Esophagus squamous epithelium (tissue), 5 donors: ENCODE measurements around the gene CSNK1G1. TPM values are rescaled to one million over a fixed set of nuclear protein-coding genes. Genes with fewer than 3 reads are reported as not detected.
"Not testable (repeated sequence)": the region's sequence is repeated elsewhere in the genome, so short reads cannot be mapped to it uniquely, and the experiment has no call there.

Experiments
- DNase-seq: peaks from one replicate; lab custom pipeline; 2025; lab: John Stamatoyannopoulos, UW
- H3K27ac ChIP-seq, 4 donors: fragments of 200-600 bp; sonication (generic); one replicate each; pipeline ENCODE4 v1.5.1; 2016 to 2019; ENCODE audit warnings: mild to moderate bottlenecking in 1 of 4
- H3K27me3 ChIP-seq, 4 donors: fragments of 200-600 bp; sonication (generic); 1 replicate in 3 of 4; 2 replicates in 1 of 4; pipeline versions ENCODE4 v1.5.1 to v1.6.0; 2017 to 2021; ENCODE audit warnings: antibody characterized with exemption in 1 of 4
- H3K36me3 ChIP-seq, 3 donors: fragments of 200-600 bp; sonication (generic); one replicate each; pipeline ENCODE4 v1.5.1; 2016 to 2019
- H3K4me1 ChIP-seq, 3 donors: fragments of 200-600 bp; sonication (generic); one replicate each; pipeline ENCODE4 v1.5.1; 2017 to 2019
- H3K4me3 ChIP-seq, 4 donors: fragments of 200-600 bp; sonication (generic); 1 replicate in 3 of 4; 2 replicates in 1 of 4; pipeline ENCODE4 v1.5.1; 2016 to 2019; ENCODE audit warnings: mild to moderate bottlenecking in 2 of 4, moderate library complexity in 1 of 4
- H3K9me3 ChIP-seq, 3 donors: fragments of 200-600 bp; sonication (generic); one replicate each; pipeline ENCODE4 v1.5.1; 2016 to 2019
- POLR2A ChIP-seq, 4 donors: fragments of 450-650 bp; IDR thresholded peaks; one replicate each; pipeline ENCODE4 v1.6.1; 2017; ENCODE audit warnings: antibody characterized with exemption in 4 of 4, mild to moderate bottlenecking in 4 of 4, moderate library complexity in 3 of 4
- WGBS, 2 donors: methylation state at CpG; one replicate each; pipeline ENCODE4 v1.1.5; 2018; 5-methylcytosine and 5-hydroxymethylcytosine counted together
- intact Hi-C: fragments of 100-400 bp; cut with DNase I; formaldehyde crosslinking; loops from one replicate; pipeline ENCODE4 v1.15.0; 2022
- total RNA-seq, 4 donors: library from RNA; depleted of rRNA; stranded (reverse); fragments of >200 nt; gene quantifications; one replicate each; pipeline ENCODE4 v1.1.0, GENCODE V29; 2016
- TF ChIP-seq, protein P1 (sequence below), 6 experiments: fragments of 450-650 bp in 4 of 6; fragments of 200-600 bp in 2 of 6; sonication (generic) in 2 of 6; IDR thresholded peaks; one replicate each; pipeline ENCODE4 v1.5.1; 2016 to 2019; ENCODE audit warnings: antibody characterized with exemption in 6 of 6, mild to moderate bottlenecking in 4 of 6, moderate library complexity in 4 of 6
- donor health status: DM: yes; HTN: yes; CAD: no.

CSNK1G1 gene
- total RNA-seq, 4 donors from 2014 or later, result 15.0 to 21.4 (median 16.8) TPM

GRCh38 chr15:64127521-64128270, 228.3 kb downstream of the CSNK1G1 start:
- no peak for DNase-seq
- intact Hi-C loops, result no loop called here

GRCh38 chr15:64125978-64126377, 230.0 kb downstream of the CSNK1G1 start:
- WGBS, 2 donors, result 64 to 100% methylated on average over 3 of the region's 3 CpGs
- intact Hi-C loops, result no loop called here
- no peak for TF ChIP-seq POLR2A (IDR thresholded peaks at IDR 0.05)
- TF ChIP-seq, protein P1, sequence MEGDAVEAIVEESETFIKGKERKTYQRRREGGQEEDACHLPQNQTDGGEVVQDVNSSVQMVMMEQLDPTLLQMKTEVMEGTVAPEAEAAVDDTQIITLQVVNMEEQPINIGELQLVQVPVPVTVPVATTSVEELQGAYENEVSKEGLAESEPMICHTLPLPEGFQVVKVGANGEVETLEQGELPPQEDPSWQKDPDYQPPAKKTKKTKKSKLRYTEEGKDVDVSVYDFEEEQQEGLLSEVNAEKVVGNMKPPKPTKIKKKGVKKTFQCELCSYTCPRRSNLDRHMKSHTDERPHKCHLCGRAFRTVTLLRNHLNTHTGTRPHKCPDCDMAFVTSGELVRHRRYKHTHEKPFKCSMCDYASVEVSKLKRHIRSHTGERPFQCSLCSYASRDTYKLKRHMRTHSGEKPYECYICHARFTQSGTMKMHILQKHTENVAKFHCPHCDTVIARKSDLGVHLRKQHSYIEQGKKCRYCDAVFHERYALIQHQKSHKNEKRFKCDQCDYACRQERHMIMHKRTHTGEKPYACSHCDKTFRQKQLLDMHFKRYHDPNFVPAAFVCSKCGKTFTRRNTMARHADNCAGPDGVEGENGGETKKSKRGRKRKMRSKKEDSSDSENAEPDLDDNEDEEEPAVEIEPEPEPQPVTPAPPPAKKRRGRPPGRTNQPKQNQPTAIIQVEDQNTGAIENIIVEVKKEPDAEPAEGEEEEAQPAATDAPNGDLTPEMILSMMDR (IDR thresholded peaks at IDR 0.05), result no peak
- Histone ChIP-seq H3K27me3 (no peaks in the 10 kb centered on the region), H3K4me1 (no peaks in the 10 kb centered on the region), H3K27ac (no peak overlapping the region), H3K36me3 (peaks cover 28 to 100% (median 51%) of the 10 kb centered on the region in 3 donors), H3K4me3 (no peak overlapping the region), H3K9me3 (no peaks in the 10 kb centered on the region)
- DNase-seq, result no peak

More at GRCh38 chr15:64127521-64128270, 228.3 kb downstream of the CSNK1G1 start:
- H3K27me3 ChIP-seq, result no peaks in the 10 kb centered on the region
- no peaks in the 10 kb centered on the region for H3K4me1 ChIP-seq
- peaks cover 39 to 100% (median 56%) of the 10 kb centered on the region in 3 donors for H3K36me3 ChIP-seq
- H3K27ac ChIP-seq, result no peak overlapping the region
- H3K9me3 ChIP-seq, result no peaks in the 10 kb centered on the region
- H3K4me3 ChIP-seq, result no peak overlapping the region
- 71 to 81% methylated on average over 6 of the region's 6 CpGs for WGBS, 2 donors
- TF ChIP-seq POLR2A (IDR thresholded peaks at IDR 0.05), result no peak
- TF ChIP-seq, protein P1 (IDR thresholded peaks at IDR 0.05), result no peak

- no peaks in the 10 kb centered on the region for H3K4me1 ChIP-seq
- peaks cover 24 to 100% (median 49%) of the 10 kb centered on the region in 3 donors for H3K36me3 ChIP-seq
- H3K27me3 ChIP-seq, result no peaks in the 10 kb centered on the region
- 90 to 91% methylated on average over 3 of the region's 3 CpGs for WGBS, 2 donors
- no peaks in the 10 kb centered on the region for H3K9me3 ChIP-seq
- intact Hi-C loops, result no loop called here
- TF ChIP-seq, protein P1 (IDR thresholded peaks at IDR 0.05), result no peak
- no peak for TF ChIP-seq POLR2A (IDR thresholded peaks at IDR 0.05)
- no peak overlapping the region for H3K4me3 ChIP-seq
- no peak for DNase-seq
- H3K27ac ChIP-seq, result no peak overlapping the region
Measured at GRCh38 chr15:64122936-64123351, 233.0 kb downstream of the CSNK1G1 start.

DNA sequence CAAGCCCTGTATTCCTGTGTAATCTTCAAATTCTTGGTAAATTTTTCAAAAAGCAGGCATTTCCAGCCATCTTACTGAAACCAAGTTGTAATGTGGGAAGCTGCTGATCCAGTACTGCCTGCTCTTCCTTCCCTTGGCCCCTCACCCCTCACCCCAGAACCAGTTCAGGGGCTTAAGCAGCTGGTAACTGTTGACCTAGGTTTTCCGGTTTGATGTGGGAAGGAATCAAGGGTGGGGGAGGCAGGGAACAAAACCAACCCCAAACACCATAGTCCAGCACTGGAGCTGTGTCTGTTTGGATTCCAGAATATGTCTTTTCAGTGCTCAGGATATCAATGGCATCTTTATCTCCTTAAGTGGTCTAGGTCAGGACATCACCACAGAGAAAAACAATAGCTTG, 233.5 kb downstream of the CSNK1G1 start:
- H3K9me3 ChIP-seq, result no peaks in the 10 kb centered on the region

DNA sequence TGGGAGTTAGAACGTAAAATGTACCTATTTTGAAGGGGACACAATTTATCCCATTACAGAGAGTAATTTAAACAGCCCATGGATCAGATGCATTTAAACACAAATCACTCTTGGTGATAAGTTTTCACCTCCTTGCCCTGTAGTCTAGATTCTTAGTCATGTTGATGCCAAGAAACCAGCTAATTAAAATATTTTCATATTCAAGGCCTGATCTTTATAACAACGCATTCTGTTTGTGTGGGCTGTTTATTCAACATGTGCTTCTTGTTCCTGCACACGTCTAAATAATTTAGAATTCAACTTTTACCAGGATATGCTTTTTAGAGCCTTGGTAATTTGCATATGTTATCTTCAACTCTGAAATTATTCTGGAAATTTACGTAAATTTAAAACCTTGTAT, 234.4 kb downstream of the CSNK1G1 start:
- WGBS, 2 donors, result 80 to 88% methylated on average over 4 of the region's 4 CpGs
- Histone ChIP-seq H3K27ac (no peak overlapping the region), H3K4me3 (no peak overlapping the region), H3K27me3 (no peaks in the 10 kb centered on the region), H3K36me3 (peaks cover 17 to 100% (median 46%) of the 10 kb centered on the region in 3 donors), H3K9me3 (no peaks in the 10 kb centered on the region), H3K4me1 (no peaks in the 10 kb centered on the region)
- intact Hi-C loops, result no loop called here
- DNase-seq, result no peak
- TF ChIP-seq, protein P1 (IDR thresholded peaks at IDR 0.05), result no peak
- no peak for TF ChIP-seq POLR2A (IDR thresholded peaks at IDR 0.05)

More for the DNA sequence above, 233.5 kb downstream of the CSNK1G1 start:
- H3K36me3 ChIP-seq, result peaks cover 21 to 100% (median 46%) of the 10 kb centered on the region in 3 donors
- TF ChIP-seq, protein P1 (IDR thresholded peaks at IDR 0.05), result no peak
- TF ChIP-seq POLR2A (IDR thresholded peaks at IDR 0.05), result no peak
- intact Hi-C loops, result no loop called here
- no peak overlapping the region for H3K27ac ChIP-seq
- H3K4me1 ChIP-seq, result no peaks in the 10 kb centered on the region
- no peak overlapping the region for H3K4me3 ChIP-seq
- 63 to 83% methylated on average over 1 of the region's 1 CpG for WGBS, 2 donors
- no peak for DNase-seq
- H3K27me3 ChIP-seq, result no peaks in the 10 kb centered on the region

DNA sequence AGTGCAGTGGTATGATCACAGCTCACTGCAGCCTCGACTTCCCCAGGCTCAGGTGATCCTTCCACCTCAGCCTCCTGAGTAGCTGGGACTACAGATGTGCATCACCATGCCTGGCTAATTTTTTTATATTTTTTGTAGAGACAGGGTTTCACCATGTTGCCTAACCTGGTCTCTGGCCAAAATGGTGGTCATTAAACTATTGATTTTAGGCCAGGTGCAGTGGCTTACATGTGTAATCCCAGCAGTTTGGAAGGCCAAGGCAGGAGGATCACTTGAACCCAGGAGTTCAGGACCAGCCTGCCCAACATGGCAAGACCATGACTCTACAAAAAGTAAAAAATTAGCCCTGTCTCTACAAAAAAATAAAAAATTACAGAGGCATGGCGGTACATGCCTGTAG, 235.7 kb downstream of the CSNK1G1 start:
- H3K27me3 ChIP-seq, intact Hi-C loops: not testable (repeated sequence)
- peaks cover 14 to 100% (median 46%) of the 10 kb centered on the region in 3 donors for H3K36me3 ChIP-seq

More for the DNA sequence above, 235.7 kb downstream of the CSNK1G1 start:
- not testable (repeated sequence) for DNase-seq, H3K27ac ChIP-seq, H3K9me3 ChIP-seq, H3K4me3 ChIP-seq, H3K4me1 ChIP-seq
- WGBS, 2 donors, result 88 to 91% methylated on average over 2 of the region's 2 CpGs
